OCI-LY1 (cell line): Measurements from ENCODE around the gene DNMT3A.

Experiments
- H2AFZ ChIP-seq: fragments of 200-600 bp; sonication (generic), shearing (Covaris generic); 2 replicates; pipeline ENCODE4 v1.6.0; 2014; ENCODE audit warnings: antibody characterized with exemption, mild to moderate bottlenecking, low read length
- H3F3A ChIP-seq: fragments of 200-600 bp; sonication (generic), shearing (Covaris generic); 2 replicates; pipeline ENCODE4 v1.6.0; 2014; ENCODE audit warnings: mild to moderate bottlenecking, antibody characterized with exemption, low read length, moderate library complexity; ENCODE audit not compliant: insufficient read depth
- H3K27ac ChIP-seq: fragments of 200-600 bp; sonication (generic); 2 replicates; pipeline ENCODE4 v1.5.1; 2014; ENCODE audit warnings: low read length, mixed run types, mild to moderate bottlenecking, low read depth; ENCODE audit not compliant: poor library complexity, severe bottlenecking
- H3K27me3 ChIP-seq: fragments of 200-600 bp; sonication (generic); 2 replicates; pipeline ENCODE4 v1.6.0; 2014; ENCODE audit warnings: antibody characterized with exemption, mild to moderate bottlenecking, low read length, moderate library complexity; ENCODE audit not compliant: insufficient read depth
- H3K36me3 ChIP-seq: fragments of 200-600 bp; sonication (generic); 2 replicates; pipeline ENCODE4 v1.6.1; 2014; ENCODE audit warnings: mild to moderate bottlenecking, antibody characterized with exemption, low read length, moderate library complexity, mixed read lengths; ENCODE audit not compliant: insufficient read depth
- H3K4me1 ChIP-seq: fragments of 200-600 bp; sonication (generic); 2 replicates; pipeline ENCODE4 v1.5.1; 2014; ENCODE audit warnings: mild to moderate bottlenecking, low read length, moderate library complexity; ENCODE audit not compliant: insufficient read depth, severe bottlenecking
- H3K4me2 ChIP-seq: fragments of 200-600 bp; sonication (generic), shearing (Covaris generic); 2 replicates; pipeline ENCODE4 v1.6.1; 2014; ENCODE audit warnings: low read length
- H3K4me3 ChIP-seq: fragments of 200-600 bp; sonication (generic); 2 replicates; pipeline ENCODE4 v1.5.1; 2014; ENCODE audit warnings: low read length, low read depth, mild to moderate bottlenecking, mixed read lengths; ENCODE audit not compliant: poor library complexity, severe bottlenecking
- H3K79me2 ChIP-seq: fragments of 200-600 bp; shearing (Covaris generic); 2 replicates; pipeline ENCODE4 v1.6.1; 2016; ENCODE audit warnings: mixed run types, low read length, mixed read lengths; ENCODE audit not compliant: insufficient read depth
- H3K9ac ChIP-seq: fragments of 200-600 bp; sonication (generic), shearing (Covaris generic); 2 replicates; pipeline ENCODE4 v1.6.1; 2014; ENCODE audit warnings: mild to moderate bottlenecking, low read length, mixed read lengths
- H3K9me2 ChIP-seq: fragments of 200-600 bp; sonication (generic), shearing (Covaris generic); 2 replicates; pipeline ENCODE4 v1.6.1; 2014; ENCODE audit warnings: low read depth, mild to moderate bottlenecking, low read length, mixed read lengths
- H3K9me3 ChIP-seq: fragments of 200-600 bp; shearing (Covaris generic); 2 replicates; pipeline ENCODE4 v1.6.1; 2014; ENCODE audit warnings: low read length, mixed read lengths
- H4K20me1 ChIP-seq: fragments of 200-600 bp; sonication (generic), shearing (Covaris generic); 2 replicates; pipeline ENCODE4 v1.6.0; 2016; ENCODE audit warnings: mild to moderate bottlenecking, low read length; ENCODE audit not compliant: insufficient read depth
- EZH2 ChIP-seq: fragments of 200-600 bp; sonication (generic), shearing (Covaris generic); IDR thresholded peaks from 2 replicates; pipeline ENCODE4 v1.8.0; 2017; ENCODE audit warnings: borderline replicate concordance, mixed run types, mild to moderate bottlenecking, antibody characterized with exemption, low read length, moderate library complexity, mixed read lengths
- TF ChIP-seq, protein P1 (sequence below): fragments of 200-600 bp; sonication (generic), shearing (Covaris generic); IDR thresholded peaks from 2 replicates; pipeline ENCODE4 v1.5.1; 2017; ENCODE audit warnings: mild to moderate bottlenecking, antibody characterized with exemption, low read length, moderate library complexity, mixed read lengths

Gene DNMT3A

DNA sequence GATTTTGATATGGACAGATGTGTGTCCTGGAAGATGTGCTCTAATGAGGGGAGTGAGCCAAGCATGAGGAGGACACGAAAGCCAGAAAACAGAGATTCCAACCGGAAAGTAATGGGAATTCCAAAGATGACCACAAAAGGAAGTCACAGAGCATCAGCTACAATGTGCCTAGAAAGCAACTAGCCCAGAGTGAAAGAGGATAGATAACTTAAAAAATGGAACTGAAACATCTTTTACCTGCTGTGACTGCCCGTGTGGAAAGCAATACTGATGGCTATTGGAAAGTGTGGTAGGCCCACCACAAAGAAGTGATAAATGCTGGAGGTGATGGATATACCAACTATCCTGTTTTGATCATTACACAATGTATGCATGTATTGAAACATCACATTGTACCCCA is 21.6 kb downstream of the DNMT3A start:
- H3K9me2 ChIP-seq = no peaks in the 10 kb centered on the region
- no peaks in the 10 kb centered on the region for H4K20me1 ChIP-seq
- H3K4me3 ChIP-seq = no peak overlapping the region
- TF ChIP-seq, protein P1, sequence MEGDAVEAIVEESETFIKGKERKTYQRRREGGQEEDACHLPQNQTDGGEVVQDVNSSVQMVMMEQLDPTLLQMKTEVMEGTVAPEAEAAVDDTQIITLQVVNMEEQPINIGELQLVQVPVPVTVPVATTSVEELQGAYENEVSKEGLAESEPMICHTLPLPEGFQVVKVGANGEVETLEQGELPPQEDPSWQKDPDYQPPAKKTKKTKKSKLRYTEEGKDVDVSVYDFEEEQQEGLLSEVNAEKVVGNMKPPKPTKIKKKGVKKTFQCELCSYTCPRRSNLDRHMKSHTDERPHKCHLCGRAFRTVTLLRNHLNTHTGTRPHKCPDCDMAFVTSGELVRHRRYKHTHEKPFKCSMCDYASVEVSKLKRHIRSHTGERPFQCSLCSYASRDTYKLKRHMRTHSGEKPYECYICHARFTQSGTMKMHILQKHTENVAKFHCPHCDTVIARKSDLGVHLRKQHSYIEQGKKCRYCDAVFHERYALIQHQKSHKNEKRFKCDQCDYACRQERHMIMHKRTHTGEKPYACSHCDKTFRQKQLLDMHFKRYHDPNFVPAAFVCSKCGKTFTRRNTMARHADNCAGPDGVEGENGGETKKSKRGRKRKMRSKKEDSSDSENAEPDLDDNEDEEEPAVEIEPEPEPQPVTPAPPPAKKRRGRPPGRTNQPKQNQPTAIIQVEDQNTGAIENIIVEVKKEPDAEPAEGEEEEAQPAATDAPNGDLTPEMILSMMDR = no peak
- no peak for TF ChIP-seq EZH2
- H3K4me2 ChIP-seq = no peak overlapping the region
- H2AFZ ChIP-seq = no peak overlapping the region
- H3K36me3 ChIP-seq = no peaks in the 10 kb centered on the region
- peaks cover 5% of the 10 kb centered on the region; the same call in 1 of the 2 replicates for H3K27me3 ChIP-seq
- H3K4me1 ChIP-seq = no peaks in the 10 kb centered on the region
- H3K79me2 ChIP-seq = no peaks in the 10 kb centered on the region
- no peak overlapping the region for H3K27ac ChIP-seq
- no peaks in the 10 kb centered on the region for H3F3A ChIP-seq
- H3K9me3 ChIP-seq = no peaks in the 10 kb centered on the region
- H3K9ac ChIP-seq = no peak overlapping the region

DNA sequence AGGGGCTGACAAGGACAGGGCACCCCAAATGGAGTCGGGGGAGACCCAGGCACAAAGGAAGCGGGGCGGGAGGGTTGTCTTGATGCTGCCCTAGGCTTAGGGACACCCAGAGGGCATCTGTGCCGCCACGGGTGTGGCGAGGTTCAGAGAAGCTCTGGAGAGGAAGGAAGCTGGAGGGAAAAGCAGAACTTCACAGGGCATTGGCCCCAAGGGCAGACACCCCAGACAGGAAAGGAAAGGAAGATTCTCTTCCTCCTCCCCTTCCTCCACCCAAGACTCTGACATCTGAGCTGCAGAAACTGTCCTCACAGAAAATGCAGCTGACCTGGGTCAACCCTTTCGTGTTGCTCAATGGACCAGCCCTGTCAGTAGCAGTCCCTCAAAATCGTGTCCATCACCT is 25.6 kb downstream of the DNMT3A start:
- Histone ChIP-seq H3K9me2 (no peaks in the 10 kb centered on the region), H3K4me2 (no peak overlapping the region), H3K4me3 (no peak overlapping the region), H3K9ac (no peak overlapping the region), H3K4me1 (no peaks in the 10 kb centered on the region), H4K20me1 (no peaks in the 10 kb centered on the region), H2AFZ (no peak overlapping the region), H3F3A (no peaks in the 10 kb centered on the region), H3K36me3 (no peaks in the 10 kb centered on the region), H3K79me2 (no peaks in the 10 kb centered on the region), H3K27me3 (no peaks in the 10 kb centered on the region), H3K9me3 (no peaks in the 10 kb centered on the region), H3K27ac (no peak overlapping the region)
- TF ChIP-seq EZH2 = no peak
- TF ChIP-seq, protein P1 = no peak

DNA sequence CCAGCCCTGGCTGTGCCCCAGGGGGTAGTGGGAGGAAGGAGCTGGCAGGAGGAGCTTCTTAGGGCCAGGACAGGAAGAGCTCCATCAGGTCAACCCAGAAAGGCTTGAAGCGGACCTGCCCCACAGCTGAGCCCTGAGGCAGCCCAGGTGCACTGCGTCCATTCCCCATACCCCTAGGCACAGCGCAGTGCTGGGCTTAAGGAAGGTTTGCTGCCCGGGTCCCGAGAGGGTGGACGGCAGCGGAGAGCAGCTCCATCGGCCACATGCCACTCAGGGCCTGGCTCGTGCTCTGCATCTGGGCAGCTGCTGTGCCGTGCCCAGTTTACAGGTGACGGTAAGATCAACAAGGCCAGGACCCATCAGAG is 26.4 kb downstream of the DNMT3A start:
- H3K9ac ChIP-seq = no peak overlapping the region
- no peaks in the 10 kb centered on the region for H3K9me2 ChIP-seq
- no peak overlapping the region for H3K4me2 ChIP-seq
- H3K79me2 ChIP-seq = no peaks in the 10 kb centered on the region
- no peaks in the 10 kb centered on the region for H3K36me3 ChIP-seq
- H3F3A ChIP-seq = no peaks in the 10 kb centered on the region
- H2AFZ ChIP-seq = no peak overlapping the region
- H3K27ac ChIP-seq = no peak overlapping the region
- H4K20me1 ChIP-seq = no peaks in the 10 kb centered on the region
- H3K9me3 ChIP-seq = no peaks in the 10 kb centered on the region
- no peaks in the 10 kb centered on the region; the same call in 1 of the 2 replicates for H3K27me3 ChIP-seq
- TF ChIP-seq, protein P1 = no peak
- no peak for TF ChIP-seq EZH2
- no peaks in the 10 kb centered on the region for H3K4me1 ChIP-seq
- no peak overlapping the region for H3K4me3 ChIP-seq
